NCI-H345 treated with DMSO at 0.1 percent for 48 hours (cell line): Measurements from ENCODE around the gene CEP43.

Experiments
- DNase-seq: peaks from one replicate; lab custom pipeline; 2025; ENCODE audit not compliant: unreplicated experiment; lab: John Stamatoyannopoulos, UW

CEP43 gene

DNA sequence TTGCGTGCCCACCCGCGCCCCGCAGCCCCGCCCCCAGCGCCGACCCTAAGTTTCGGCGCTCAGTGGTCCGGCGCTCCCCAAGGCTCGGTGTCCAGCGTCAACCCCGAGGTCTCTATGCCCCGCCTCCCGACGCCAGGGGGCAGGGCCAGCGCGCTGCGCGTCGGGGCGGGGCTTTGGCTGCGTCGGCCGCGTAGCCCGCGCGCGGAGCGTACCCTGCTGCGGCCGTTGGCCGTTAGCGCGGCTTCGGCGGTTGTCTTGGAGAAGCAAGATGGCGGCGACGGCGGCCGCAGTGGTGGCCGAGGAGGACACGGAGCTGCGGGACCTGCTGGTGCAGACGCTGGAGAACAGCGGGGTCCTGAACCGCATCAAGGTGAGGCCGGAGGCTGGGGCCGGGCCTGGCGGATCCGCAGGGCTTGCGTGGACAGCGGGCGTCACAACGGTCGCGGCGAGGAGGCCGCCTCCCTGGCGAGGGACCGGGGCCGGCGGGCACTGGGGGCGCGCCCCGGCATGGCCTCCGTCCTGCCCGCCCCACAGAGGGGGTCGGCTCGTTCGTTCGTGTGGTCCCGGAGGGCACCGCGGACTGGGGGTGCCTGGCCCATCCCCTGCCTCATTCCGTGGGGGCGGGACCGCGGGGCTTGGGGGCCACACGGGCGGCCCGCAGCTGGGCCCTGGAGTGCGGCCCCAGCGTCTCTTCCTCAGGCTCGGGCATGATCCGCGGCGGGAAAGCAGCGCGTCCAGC is at the start of gene CEP43:
TSS of gene CEP43 (plus strand) at position 253 of the 739 bp plus-strand sequence. CDS start at position 269, 16 bp downstream.
- peak; percentile 91 for DNase-seq

GRCh38 chr6:166949528-166950442 is 49.4 kb upstream of the CEP43 start:
- DNase-seq: no peak

DNA sequence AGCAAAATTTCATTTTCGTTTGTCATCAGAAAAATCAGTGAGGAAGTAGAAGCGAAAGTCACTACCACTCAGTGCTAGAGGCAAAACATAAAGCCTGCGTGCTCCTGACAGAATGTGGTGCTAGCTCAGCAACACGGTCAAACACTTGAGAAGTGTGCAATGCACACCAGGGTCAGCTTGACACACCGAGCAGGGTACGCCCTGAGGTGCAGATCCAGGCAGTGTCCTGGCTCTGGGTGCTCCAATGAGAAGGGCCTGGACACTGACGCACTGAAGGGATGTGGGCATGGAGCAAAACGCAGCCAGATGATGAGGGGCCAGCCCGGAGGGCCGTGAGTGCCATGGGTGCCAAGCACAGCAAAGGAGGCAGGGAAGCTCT is 48.8 kb upstream of the CEP43 start:
- no peak for DNase-seq

- DNase-seq: peak; percentile 28
Observed at GRCh38 chr6:166950892-166951669, 48.1 kb upstream of the CEP43 start.

- no peak for DNase-seq
Observed at GRCh38 chr6:166951670-166952060, 47.5 kb upstream of the CEP43 start.

DNA sequence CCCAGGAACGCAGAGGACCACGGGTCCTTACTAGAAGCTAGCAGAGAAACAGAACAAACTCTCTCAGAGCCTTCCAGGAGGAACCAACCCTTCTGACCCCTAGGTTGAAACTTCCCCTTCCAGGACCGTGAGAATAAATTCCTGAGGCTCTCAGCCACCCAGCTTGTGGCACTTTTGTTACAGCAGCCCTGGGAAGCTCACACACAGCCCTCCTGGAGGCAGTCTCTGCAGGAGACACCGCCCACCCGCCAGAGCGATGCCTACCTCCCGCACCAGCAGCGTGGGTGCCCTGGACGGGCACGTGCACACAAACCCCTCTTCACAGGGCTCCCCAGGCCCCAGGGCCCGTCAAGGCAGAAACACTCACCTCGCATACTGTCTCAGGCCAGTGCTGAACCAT is 47.1 kb upstream of the CEP43 start:
- DNase-seq: no peak

GRCh38 chr6:166952567-166953486 is 46.4 kb upstream of the CEP43 start:
- DNase-seq: no peak

DNA sequence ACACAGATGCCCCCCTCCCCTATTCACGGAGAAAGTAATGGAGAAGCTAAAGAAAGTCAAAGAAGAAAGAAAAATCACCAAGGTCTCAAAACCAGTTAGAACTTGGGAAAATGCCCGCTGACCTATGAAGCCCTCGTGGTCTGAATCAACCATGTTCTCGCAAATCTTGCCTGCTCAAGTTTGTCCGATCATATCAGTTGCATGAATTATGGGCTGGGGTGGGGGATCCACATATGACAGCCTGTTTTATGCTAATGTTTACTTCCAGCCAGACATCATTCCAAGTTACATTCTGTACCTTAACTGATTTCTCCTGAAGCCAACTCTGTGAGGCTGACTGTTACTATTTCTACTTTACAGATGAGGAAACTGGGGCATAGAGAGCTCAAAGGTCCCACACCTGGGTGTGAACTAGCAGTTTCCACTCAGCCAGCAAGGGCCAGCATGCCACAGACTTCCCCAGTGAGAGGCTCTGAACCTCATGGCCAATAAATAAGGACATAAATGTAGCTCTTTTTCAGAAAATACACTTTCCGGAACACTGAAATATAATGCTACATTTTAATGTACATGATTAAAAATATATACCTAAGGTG is 45.0 kb upstream of the CEP43 start:
- no peak for DNase-seq

DNA sequence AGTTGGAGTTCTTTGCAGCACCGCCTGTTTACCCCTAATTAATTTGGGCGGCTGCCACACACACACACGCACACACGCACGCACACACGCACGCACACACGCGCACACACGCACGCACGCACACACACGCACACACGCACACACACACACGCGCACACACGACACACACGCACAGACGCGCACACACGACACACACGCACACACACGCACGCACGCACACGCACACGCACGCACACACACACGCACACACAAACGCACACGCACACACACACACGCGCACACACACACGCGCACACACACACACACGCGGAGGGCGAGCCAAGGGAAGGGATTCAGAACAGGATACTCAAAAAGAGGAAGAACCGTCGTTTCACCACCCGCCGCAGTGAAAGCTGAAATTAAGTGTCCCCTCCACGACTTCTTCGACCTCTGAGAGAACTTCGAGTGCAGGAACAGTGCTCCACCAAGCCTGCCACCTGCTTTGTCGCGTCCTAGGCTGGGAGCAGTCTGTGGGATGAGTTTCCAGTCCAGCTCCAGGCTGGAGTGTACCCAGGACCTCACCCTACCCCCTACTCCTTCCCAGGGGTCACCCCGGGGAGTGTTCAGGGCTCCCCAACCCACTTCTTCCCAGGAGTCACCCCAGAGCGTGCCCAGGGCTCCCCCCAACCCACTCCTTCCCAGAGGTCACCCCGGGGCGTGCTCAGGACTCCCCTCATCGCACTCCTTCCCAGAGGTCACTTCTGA is 43.9 kb upstream of the CEP43 start:
- DNase-seq: no peak

DNA sequence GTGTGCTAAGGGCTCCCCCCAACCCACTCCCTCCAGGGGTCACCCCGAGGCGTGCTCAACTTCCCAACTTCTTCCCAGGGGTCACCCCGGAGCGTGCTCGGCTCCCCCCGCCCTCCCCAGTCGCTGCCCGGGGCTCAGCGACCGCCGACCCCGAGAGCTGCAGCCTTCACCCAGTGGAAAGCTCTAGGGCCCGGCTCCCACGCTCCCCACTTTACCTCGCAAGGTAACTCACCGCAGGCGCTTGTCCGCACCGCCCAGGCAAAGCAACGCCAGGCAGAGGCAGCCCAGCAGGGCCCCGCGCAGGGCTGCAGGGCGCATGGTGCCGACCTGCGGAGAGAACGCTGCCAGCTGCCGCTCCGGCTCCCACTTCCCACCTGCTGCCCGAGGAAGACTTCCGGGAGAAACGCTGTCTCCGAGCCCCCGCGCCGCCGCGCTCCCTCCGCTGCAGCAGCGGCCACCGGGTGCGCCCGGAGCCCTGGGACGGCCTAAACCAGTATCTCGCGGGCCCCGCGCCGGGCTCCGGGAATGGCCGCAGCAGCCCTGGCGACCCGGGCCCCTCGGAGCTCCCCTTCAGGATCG is 43.2 kb upstream of the CEP43 start:
- no peak for DNase-seq

DNA sequence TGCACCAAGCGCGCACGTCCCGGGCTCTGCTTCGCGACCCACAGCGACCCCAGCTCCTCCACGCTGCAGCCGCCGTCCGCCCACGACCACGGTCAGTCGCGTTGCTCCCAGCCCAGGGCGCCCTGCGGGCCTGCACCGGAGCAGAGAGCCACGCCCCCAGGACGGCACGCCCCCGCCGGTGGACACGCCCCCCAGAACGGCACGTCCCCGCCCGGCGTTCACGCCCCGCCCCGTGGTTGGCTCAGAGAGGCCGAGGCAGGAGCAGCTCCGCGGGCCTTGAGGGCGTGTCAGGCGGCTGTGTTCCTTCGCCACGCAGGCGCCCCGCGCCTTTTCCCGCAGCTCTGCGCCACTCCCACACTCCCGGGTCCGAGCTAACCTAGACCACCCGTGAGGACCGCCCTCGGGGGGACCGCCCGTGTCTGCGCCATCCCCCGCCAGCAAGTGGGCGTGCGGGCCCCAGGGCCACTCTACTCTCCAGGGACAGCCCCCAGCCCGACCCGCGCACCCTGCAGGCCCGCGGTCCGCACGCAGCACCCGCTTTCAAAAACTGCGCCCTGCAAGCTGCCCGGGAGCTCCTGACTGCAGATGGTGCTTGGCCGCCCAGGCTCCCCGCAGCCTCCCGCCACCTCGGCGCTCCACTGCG is 42.6 kb upstream of the CEP43 start, which contains the start of gene RNASET2:
TSS of gene RNASET2 (minus strand) at position 107 of the 643 bp plus-strand sequence. CDS start 368 bp downstream, outside the sequence.
- peak; percentile 82 for DNase-seq

- DNase-seq: peak; percentile 61
Observed at GRCh38 chr6:166957087-166957804, 42.0 kb upstream of the CEP43 start.

- no peak for DNase-seq
Observed at GRCh38 chr6:166957805-166958076, 41.5 kb upstream of the CEP43 start.

DNA sequence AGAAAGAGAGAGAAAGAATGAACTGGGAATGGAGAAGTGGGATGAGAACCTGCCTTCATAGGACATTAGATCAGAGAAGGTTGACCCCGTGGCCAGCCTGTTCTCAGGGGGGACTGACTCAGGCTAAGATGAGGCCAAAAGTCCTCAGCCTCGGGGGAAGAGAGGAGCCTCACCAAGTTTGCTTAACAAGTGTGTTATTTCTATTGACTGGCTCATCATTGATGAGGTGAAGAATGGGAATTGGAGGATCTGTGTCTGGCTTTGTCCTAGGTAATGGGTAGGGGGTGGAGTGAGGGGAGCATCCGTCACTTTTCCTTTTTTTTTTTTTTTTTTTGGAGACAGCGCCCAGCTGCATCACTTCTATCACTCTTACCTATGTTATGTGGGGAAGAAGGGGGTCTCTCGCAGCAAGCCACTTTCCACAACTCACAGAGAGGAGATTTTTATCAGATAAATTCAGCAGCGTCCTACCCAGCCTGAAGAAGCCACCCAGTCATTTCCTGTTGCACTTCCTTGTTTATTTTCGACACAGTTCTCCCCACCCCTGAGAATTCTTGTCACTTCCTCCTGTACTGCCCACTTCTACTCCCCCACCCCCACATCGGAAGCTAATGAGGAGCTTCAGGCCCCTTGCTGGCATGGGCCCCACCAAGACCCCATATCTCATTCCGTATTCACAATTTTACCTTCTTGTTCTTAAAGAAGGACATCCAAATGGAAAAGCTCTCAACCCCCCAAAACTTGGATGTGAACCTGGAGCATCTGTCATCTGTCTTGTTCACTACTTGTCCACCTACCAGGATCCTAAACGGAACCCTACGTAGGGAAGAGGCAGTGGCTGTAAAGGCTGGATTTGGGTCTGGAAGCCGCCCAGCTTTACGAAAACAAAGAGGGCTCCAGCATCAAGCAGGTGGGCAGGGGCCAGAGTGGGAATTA is 40.0 kb upstream of the CEP43 start:
- DNase-seq: no peak

GRCh38 chr6:166959911-166960608 is 39.1 kb upstream of the CEP43 start:
- no peak for DNase-seq

GRCh38 chr6:166960609-166960978 is 38.6 kb upstream of the CEP43 start:
- DNase-seq: no peak
